HG03520 (cell line): ENCODE results near the gene NOL4L.

Source experiments
- ATAC-seq: cut with Tn5 transposase; IDR thresholded peaks from one replicate; pipeline ENCODE4 v1.9.1; 2021; ENCODE audit warnings: mild to moderate bottlenecking, moderate library complexity; ENCODE audit not compliant: unreplicated experiment

Gene NOL4L

GRCh38 chr20:32577657-32578056, 7.5 kb downstream of the NOL4L start:
- ATAC-seq, result no peak

DNA sequence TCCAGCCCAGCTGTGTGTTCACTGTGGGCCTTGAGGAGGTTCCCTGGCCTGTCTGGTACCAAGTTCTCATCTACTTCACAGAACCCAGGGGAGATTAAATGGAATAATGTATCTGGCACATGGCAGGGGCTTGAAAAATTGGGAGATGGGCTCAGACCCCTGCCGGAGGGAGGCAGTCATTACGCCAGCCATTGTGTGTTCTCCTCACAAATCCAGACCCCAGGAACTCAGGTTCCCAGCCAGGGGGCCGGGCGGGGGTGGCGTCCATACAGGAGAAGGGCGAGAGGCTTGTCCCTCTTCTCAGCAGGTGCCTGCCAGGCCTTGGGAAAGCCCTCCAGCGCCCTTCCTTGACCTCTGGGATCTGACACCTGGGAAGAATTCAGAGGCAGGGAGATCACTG, 8.1 kb downstream of the NOL4L start:
- ATAC-seq, result no peak

DNA sequence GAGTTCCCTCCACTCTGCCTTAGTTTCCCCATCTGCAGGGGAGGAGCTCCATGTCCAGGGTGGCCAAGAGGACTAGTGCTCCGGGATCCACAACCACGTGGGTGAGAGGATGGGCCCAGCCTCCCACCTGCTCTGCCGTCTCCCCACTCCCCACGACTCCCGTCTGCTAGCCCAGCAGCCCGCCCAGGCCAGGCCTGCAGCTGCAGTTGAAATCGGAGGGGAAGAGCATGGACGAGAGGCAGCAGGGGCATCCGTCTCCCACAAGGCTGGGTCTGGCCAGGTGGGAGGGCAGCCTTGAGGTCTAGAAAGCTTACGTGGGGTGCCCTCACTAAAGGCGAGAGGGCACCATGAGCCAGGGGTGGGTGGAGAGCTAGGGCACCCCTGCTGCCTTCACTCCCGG, 8.6 kb downstream of the NOL4L start:
- no peak for ATAC-seq

DNA sequence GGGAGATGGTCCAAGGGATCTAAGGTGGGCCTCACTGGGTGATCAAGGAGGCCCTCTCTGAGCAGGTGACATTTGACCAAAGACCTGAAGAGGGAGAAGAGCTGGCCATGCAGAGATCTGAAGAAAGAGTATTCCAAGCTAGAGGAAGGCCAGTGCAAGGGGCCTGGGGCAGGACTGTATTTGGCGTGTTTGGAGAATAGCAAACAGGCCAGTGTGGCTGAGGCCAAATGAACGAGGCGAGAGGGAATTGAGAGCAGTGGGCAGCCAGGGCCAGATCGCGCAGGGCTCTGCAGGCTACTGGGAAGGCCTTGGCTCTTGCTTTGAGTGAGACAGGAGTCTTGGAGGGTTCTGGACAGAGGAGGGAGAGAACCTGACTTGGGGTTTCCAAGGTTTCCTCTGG, 9.3 kb downstream of the NOL4L start:
- ATAC-seq, result no peak

DNA sequence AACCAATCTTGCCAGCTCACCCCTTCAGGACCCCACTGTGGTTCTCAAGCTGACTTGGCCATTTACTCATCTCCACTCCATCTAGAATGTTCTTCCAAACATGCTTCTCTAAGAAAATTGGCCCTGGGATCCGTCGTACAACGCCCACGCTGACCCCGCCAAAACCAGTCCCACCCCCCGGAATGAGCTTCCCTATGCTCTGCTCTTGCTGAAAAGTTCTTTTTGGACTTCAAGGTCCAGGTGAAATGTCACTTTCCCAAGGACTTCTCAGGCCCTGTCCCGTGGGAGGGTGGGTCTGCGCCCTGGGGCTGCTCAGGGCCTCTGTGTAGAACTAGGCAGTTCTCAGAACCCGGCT, 9.9 kb downstream of the NOL4L start:
- no peak for ATAC-seq

GRCh38 chr20:32574296-32575226, 10.6 kb downstream of the NOL4L start:
- ATAC-seq, result no peak

GRCh38 chr20:32573167-32573851, 11.8 kb downstream of the NOL4L start:
- no peak for ATAC-seq

DNA sequence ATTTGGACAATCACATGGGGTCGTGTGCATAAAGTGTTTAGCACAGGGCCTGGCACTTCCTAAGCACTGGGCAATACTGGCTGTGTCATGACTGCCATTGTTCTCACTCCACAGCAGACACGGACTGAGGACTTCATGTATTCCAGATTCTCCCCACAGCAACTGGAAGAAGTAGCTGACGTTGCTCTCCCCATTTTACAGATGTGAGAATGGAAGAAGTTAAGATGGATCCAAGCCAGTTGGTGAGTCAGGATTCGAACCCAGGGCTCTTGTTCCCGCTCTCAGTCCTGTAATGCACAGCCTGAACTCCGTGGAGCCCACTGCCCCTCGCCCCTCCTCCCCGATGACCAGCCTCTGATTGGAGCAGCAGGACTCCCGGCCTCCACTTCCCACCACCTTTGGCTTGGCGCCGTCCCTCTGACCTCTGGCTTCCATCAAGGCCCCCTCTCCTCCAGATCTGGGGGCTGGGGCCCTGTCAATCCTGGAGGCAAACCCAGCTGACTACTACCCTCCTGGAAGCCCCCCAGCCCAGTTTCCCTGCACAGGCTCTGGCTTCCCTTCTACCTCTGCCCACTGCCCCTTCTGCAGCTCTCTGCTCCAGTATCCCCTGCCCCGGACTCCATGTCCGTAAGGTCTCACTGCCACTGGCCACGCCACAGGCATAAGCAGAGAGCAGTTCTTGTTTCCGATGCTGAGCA, 12.7 kb downstream of the NOL4L start:
- ATAC-seq, result no peak

DNA sequence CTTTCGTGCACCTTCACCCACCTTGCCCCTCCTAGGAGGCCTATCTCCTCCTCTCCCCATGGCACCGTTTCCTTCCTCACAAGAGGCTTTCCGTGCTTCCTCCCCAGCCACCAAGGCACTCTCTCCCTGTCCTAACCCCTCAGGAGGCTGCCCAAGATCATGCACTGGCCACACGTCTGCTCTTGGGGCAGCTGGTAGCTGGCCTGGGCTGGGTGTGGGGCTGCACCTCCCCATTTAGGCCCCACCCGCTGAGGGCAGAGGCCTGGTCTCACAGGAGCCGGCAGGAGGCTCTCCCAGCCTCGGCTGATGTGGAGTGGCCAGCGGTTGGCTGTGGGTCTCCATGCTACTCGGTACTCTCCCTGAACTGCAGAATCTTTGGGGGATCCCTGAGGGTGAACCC, 13.6 kb downstream of the NOL4L start:
- ATAC-seq, result no peak

GRCh38 chr20:32570401-32571190, 14.5 kb downstream of the NOL4L start:
- no peak for ATAC-seq

DNA sequence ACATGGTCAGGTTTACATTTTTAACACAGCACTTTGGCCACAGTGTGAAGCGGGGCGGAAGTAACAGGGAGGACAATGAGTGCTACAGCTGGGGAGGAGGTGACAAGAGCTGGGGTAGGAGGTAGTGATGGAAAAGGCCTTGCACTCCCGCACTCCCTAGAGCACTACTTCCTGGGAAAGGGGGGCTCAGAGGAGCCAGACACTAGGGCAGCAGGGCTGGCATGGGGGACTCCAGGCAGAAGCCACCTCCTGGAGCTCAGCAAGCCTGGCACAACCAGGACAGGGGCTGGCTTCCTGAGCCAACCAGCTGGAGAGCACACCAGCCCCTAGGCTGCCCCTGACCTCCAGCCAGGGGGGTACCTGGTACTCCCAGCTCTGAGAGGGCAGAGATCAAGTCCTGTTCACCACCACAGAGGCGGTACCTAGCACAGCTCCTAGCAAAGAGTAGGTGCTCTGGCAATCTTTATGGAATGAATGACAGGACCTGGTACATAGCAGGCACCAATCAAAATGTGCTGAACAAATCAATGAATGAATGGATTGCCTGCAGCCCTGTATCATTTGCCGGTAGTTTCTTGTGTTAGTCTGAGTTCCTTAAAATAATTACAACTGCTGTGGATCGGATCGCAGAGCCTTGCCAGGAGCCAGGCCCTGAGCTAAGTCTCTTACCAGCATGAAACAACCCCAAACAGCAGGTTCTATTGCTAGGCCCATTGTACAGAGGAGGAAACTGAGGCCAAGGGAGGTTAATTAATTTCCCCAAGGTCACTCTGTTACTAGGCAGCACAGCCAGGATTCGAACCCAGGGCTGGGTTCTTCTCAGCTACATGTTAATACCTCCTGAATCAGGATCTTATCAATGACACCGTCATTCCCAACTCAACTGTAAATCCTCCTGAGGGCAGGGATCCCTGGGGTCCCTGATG, 15.5 kb downstream of the NOL4L start:
- ATAC-seq, result no peak

DNA sequence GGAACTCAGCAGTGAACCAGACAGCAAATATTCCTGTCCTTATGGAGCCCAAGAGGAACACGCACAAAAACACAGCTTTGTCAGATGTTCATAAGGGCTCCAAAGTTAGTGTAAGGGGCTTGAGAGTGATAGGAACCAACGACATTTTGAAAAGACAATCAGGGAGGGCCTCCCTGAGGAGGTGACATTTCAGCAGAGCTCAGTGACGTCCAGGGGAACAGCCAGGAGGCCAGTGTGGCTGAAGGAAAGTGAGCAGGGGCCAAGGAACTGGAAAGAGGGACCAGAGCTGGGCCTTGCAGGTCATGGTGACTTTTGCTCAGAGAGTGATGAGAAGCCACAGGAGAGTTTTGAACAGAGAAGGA, 16.1 kb downstream of the NOL4L start:
- ATAC-seq, result no peak

GRCh38 chr20:32567384-32568178, 17.6 kb downstream of the NOL4L start:
- ATAC-seq, result no peak

DNA sequence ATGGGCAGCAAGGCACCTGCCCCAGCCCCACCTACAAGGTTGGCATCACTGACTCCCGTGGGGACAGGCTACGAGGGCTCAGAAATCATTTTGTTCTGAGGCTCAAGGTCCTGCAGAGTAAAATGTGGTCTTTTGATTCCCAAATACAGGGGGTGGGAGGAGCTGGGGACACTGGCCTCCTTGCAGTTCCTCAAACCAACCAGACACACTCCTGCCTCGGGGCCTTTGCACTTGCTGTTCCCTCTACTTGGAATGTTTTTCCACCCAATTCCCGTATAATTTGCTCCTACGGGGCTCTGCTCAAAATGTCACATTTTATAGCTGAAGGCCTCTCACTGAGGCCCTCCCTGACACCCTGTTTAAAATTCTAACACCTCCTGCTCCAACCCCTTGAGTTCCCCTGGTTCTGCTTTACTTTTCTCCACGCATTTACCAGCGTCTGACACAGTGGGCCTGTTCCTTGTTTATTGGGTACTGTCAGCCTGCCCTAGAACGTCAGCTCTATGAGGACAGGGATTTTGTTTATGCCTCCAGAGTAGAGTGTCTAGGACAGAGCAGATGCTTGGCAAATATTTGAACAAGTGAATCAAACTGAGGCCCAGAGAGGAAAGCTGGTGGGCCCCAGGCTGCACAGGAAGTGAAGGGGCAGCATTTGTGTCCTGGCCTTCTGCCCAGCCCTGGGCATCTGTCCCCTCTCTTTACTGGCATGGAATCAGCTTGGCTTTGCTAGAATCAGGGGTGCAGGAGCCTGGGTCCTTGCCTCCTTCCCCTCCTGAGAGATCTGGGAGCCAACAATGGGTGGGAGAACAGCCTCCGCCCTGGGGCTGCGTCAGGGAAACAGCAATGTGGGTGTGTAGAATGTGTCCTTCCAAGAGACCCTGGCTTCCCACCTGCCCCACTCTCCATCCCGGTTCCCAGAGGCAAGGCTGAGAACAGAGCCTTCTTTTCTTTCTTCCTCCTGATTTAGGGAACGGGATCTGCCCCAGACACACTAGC, 18.5 kb downstream of the NOL4L start:
- no peak for ATAC-seq

- ATAC-seq, result no peak
Measured at GRCh38 chr20:32565735-32566032, 19.4 kb downstream of the NOL4L start.

GRCh38 chr20:32564921-32565734, 20.0 kb downstream of the NOL4L start:
- no peak for ATAC-seq

GRCh38 chr20:32564440-32564839, 20.7 kb downstream of the NOL4L start:
- ATAC-seq, result no peak
